ENCODE data around the gene DOC2A. TPM values are rescaled to one million over a fixed set of nuclear protein-coding genes. Genes with fewer than 3 reads are reported as not detected.

Gene DOC2A
- total RNA-seq, 4 donors from 2014 or later = 0.66 to 0.85 TPM; not detected in 2

DNA sequence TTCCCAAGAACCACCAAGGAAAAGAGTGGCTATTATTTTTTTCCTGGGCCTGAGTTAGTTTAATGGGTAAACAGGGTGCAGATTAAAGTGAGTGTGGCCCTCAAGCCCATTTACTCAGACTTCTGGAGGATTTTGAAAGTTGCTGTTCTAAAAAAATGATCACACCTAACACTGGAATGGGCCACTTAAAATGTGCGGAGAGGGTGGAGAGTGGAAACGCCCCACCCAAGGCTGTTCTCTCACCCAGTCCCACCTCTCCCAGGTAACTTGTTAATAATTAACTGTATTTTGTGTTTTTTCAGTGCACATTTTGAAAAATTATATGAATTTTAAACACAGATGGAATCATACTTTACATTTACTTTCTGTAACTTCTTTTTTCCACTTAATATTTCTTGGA lies 20.8 kb downstream of the DOC2A start:
- TF ChIP-seq, protein P1, sequence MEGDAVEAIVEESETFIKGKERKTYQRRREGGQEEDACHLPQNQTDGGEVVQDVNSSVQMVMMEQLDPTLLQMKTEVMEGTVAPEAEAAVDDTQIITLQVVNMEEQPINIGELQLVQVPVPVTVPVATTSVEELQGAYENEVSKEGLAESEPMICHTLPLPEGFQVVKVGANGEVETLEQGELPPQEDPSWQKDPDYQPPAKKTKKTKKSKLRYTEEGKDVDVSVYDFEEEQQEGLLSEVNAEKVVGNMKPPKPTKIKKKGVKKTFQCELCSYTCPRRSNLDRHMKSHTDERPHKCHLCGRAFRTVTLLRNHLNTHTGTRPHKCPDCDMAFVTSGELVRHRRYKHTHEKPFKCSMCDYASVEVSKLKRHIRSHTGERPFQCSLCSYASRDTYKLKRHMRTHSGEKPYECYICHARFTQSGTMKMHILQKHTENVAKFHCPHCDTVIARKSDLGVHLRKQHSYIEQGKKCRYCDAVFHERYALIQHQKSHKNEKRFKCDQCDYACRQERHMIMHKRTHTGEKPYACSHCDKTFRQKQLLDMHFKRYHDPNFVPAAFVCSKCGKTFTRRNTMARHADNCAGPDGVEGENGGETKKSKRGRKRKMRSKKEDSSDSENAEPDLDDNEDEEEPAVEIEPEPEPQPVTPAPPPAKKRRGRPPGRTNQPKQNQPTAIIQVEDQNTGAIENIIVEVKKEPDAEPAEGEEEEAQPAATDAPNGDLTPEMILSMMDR (IDR thresholded peaks at IDR 0.05; ENCODE audit: low read depth) = no peak

DNA sequence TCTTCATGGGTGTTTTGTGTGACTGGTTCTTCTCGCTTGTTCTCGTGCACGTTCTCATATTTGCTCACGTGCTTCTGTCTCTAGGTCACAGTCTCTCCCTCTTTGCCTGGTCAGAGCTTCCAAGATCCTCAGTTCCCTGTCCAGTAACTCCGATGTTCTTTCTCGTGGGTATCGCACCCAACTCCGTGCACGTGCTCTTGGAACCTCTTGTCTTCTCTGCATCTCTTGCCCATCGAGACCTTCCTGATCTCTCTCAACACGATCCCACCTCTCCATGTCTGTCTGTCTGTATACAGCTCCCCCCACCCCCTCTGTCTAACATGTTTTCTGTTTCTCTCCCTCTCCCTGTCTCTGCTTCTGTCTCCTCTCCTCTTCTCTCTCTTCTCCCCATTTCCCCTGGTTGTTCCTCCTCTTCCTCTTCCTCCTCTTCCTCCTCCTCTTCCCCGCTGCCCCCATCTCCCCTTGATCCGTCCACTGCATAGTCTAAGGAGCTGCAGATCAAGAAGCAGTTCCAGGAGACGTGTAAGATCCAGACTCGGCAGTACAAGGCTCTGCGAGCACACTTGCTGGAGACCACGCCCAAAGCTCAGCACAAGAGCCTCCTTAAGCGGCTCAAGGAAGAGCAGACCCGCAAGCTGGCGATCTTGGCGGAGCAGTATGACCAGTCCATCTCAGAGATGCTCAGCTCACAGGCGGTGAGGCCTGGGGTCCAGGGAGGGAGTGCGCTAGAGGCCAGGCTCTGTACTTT lies 21.5 kb downstream of the DOC2A start:
- TF ChIP-seq, protein P1 (IDR thresholded peaks at IDR 0.05; ENCODE audit: low read depth) = no peak

DNA sequence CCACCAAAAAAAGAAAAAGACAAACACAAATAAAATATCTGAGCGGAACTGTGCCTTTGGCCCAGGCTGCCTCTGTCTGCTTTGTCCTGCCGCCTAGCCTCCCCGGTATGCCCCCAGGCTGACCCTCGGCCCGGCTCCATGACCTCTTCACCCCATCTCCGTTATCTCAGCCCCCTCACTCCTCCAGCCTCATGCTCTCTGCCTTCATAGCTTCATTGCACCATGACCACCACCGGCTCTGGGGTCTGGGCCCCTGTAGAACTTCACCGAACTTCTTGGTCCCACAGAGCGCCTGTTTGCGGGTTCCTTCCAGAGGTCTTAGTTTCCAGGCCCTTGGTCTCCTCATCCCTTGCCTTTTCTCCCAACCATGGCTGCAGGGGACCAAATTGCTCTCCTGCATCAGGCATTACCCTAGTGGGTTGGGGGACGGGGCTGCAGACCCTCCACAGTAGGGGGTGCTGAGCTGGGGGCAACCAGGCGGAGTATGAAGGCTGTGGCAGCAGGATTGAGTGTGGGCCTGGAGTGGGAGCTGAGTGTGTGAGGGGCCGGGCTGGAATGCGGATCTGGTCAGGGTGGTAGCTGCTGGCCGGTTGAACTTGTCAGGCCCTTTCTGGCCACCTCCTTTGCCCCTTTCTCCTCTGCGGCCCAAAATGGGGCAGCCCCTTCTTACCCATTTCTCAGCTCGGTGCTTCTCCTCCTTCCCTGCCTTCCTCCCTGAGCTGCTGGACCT lies 22.3 kb downstream of the DOC2A start:
- TF ChIP-seq, protein P1 (IDR thresholded peaks at IDR 0.05; ENCODE audit: low read depth) = no peak

DNA sequence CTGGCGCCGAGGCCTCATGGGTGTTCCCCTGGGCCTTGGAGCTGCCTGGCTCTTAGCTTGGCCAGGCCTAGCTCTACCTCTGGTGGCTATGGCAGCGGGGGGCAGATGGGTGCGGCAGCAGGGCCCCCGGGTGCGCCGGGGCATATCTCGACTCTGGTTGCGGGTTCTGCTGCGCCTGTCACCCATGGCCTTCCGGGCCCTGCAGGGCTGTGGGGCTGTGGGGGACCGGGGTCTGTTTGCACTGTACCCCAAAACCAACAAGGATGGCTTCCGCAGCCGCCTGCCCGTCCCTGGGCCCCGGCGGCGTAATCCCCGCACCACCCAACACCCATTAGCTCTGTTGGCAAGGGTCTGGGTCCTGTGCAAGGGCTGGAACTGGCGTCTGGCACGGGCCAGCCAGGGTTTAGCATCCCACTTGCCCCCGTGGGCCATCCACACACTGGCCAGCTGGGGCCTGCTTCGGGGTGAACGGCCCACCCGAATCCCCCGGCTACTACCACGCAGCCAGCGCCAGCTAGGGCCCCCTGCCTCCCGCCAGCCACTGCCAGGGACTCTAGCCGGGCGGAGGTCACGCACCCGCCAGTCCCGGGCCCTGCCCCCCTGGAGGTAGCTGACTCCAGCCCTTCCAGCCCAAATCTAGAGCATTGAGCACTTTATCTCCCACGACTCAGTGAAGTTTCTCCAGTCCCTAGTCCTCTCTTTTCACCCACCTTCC lies 23.3 kb downstream of the DOC2A start:
- TF ChIP-seq, protein P1 (IDR thresholded peaks at IDR 0.05; ENCODE audit: low read depth) = no peak

DNA sequence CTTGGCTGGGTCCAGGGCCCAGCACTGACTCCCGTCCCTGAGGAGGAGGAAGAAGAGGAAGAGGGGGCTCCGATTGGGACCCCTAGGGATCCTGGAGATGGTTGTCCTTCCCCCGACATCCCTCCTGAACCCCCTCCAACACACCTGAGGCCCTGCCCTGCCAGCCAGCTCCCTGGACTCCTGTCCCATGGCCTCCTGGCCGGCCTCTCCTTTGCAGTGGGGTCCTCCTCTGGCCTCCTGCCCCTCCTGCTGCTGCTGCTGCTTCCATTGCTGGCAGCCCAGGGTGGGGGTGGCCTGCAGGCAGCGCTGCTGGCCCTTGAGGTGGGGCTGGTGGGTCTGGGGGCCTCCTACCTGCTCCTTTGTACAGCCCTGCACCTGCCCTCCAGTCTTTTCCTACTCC lies 23.9 kb downstream of the DOC2A start:
- TF ChIP-seq, protein P1 (IDR thresholded peaks at IDR 0.05; ENCODE audit: low read depth) = no peak

DNA sequence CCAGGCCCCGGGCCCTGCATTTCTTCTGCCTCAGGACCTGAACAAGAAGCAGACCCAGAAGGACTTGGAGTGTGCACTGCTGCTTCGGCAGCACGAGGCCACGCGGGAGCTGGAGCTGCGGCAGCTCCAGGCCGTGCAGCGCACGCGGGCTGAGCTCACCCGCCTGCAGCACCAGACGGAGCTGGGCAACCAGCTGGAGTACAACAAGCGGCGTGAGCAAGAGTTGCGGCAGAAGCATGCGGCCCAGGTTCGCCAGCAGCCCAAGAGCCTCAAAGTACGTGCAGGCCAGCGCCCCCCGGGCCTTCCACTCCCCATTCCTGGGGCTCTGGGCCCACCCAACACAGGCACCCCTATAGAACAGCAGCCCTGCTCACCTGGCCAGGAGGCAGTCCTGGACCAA lies 24.6 kb downstream of the DOC2A start:
- TF ChIP-seq, protein P1 (IDR thresholded peaks at IDR 0.05; ENCODE audit: low read depth) = no peak

DNA sequence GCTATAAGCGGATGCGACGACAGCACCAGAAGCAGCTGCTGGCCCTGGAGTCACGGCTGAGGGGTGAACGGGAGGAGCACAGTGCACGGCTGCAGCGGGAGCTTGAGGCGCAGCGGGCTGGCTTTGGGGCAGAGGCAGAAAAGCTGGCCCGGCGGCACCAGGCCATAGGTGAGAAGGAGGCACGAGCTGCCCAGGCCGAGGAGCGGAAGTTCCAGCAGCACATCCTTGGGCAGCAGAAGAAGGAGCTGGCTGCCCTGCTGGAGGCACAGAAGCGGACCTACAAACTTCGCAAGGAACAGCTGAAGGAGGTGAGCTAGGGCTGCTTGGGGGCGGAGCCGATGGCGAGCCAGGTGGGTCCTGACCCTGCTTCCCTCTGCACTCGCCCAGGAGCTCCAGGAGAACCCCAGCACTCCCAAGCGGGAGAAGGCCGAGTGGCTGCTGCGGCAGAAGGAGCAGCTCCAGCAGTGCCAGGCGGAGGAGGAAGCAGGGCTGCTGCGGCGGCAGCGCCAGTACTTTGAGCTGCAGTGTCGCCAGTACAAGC lies 25.5 kb downstream of the DOC2A start:
- TF ChIP-seq, protein P1 (IDR thresholded peaks at IDR 0.05; ENCODE audit: low read depth) = no peak

All from subcutaneous adipose tissue (tissue), 4 donors.